Rectal smooth muscle tissue (tissue), 1 donor: ENCODE results near the gene ANKLE2.
A peak's percentile ranks its signal among the peaks of the same experiment; 100 is the strongest.
"Not testable (repeated sequence)": the region's sequence is repeated elsewhere in the genome, so short reads cannot be mapped to it uniquely, and the experiment has no call there.

ENCODE experiments used
- H3K27ac ChIP-seq: one replicate; pipeline ENCODE4 v1.7.0; 2013; ENCODE audit warnings: low read depth, low read length, inconsistent platforms
- H3K27me3 ChIP-seq: one replicate; pipeline ENCODE4 v1.7.0; 2013; ENCODE audit warnings: low read length; ENCODE audit not compliant: control insufficient read depth, insufficient read depth
- H3K36me3 ChIP-seq: one replicate; pipeline ENCODE4 v1.7.0; 2013; ENCODE audit warnings: low read length; ENCODE audit not compliant: control insufficient read depth, insufficient read depth
- H3K4me1 ChIP-seq: one replicate; pipeline ENCODE4 v1.7.0; 2013; ENCODE audit warnings: low read length; ENCODE audit not compliant: control insufficient read depth, insufficient read depth
- H3K4me3 ChIP-seq: one replicate; pipeline ENCODE4 v1.7.0; 2013; ENCODE audit warnings: low read length
- H3K9ac ChIP-seq: one replicate; pipeline ENCODE4 v1.7.0; 2013; ENCODE audit warnings: low read length

ANKLE2 gene

GRCh38 chr12:132774646-132775275, 13.1 kb upstream of the ANKLE2 start:
- no peak overlapping the region for H3K27ac ChIP-seq
- H3K36me3 ChIP-seq, result peaks cover 25% of the 10 kb centered on the region
- H3K4me3 ChIP-seq, result no peak overlapping the region
- H3K9ac ChIP-seq, result no peak overlapping the region
- no peaks in the 10 kb centered on the region for H3K4me1 ChIP-seq
- H3K27me3 ChIP-seq, result no peaks in the 10 kb centered on the region

- H3K36me3 ChIP-seq, result peaks cover 25% of the 10 kb centered on the region
These were observed 12.5 kb upstream of the ANKLE2 start for GRCh38 chr12:132774159-132774558.

GRCh38 chr12:132773077-132773955, 11.7 kb upstream of the ANKLE2 start:
- Histone ChIP-seq H3K4me1 (no peaks in the 10 kb centered on the region), H3K9ac (no peak overlapping the region), H3K27me3 (no peaks in the 10 kb centered on the region), H3K27ac (no peak overlapping the region), H3K36me3 (peaks cover 23% of the 10 kb centered on the region), H3K4me3 (no peak overlapping the region)

More at GRCh38 chr12:132774159-132774558, 12.5 kb upstream of the ANKLE2 start:
- Histone ChIP-seq H3K27ac (no peak overlapping the region), H3K4me3 (no peak overlapping the region), H3K9ac (no peak overlapping the region), H3K4me1 (no peaks in the 10 kb centered on the region), H3K27me3 (no peaks in the 10 kb centered on the region)

- H3K27me3 ChIP-seq, result no peaks in the 10 kb centered on the region
- H3K4me3 ChIP-seq, result no peak overlapping the region
- no peaks in the 10 kb centered on the region for H3K4me1 ChIP-seq
- H3K36me3 ChIP-seq, result peaks cover 23% of the 10 kb centered on the region
- no peak overlapping the region for H3K9ac ChIP-seq
- no peak overlapping the region for H3K27ac ChIP-seq
These were observed 11.0 kb upstream of the ANKLE2 start for GRCh38 chr12:132772606-132773005.

- Histone ChIP-seq H3K4me3 (no peak overlapping the region), H3K27me3 (no peaks in the 10 kb centered on the region), H3K9ac (no peak overlapping the region), H3K4me1 (no peaks in the 10 kb centered on the region), H3K36me3 (peaks cover 21% of the 10 kb centered on the region), H3K27ac (no peak overlapping the region)
These were observed 9.7 kb upstream of the ANKLE2 start for GRCh38 chr12:132771126-132771838.

- H3K9ac ChIP-seq, result no peak overlapping the region
- H3K4me3 ChIP-seq, result no peak overlapping the region
- no peaks in the 10 kb centered on the region for H3K4me1 ChIP-seq
- H3K27me3 ChIP-seq, result no peaks in the 10 kb centered on the region
- no peaks in the 10 kb centered on the region for H3K36me3 ChIP-seq
- no peak overlapping the region for H3K27ac ChIP-seq
These were observed 4.9 kb upstream of the ANKLE2 start for GRCh38 chr12:132766380-132767085.

- peaks cover under 1% of the 10 kb centered on the region for H3K4me1 ChIP-seq
- H3K27me3 ChIP-seq, result no peaks in the 10 kb centered on the region
- H3K27ac ChIP-seq, result no peak overlapping the region
- no peak overlapping the region for H3K4me3 ChIP-seq
- H3K9ac ChIP-seq, result no peak overlapping the region
- no peaks in the 10 kb centered on the region for H3K36me3 ChIP-seq
These were observed 3.7 kb upstream of the ANKLE2 start for GRCh38 chr12:132765361-132765760.

GRCh38 chr12:132764231-132764630, 2.6 kb upstream of the ANKLE2 start:
- Histone ChIP-seq H3K9ac (no peak overlapping the region), H3K27me3 (no peaks in the 10 kb centered on the region), H3K27ac (no peak overlapping the region), H3K36me3 (no peaks in the 10 kb centered on the region), H3K4me1 (peaks cover 5% of the 10 kb centered on the region), H3K4me3 (no peak overlapping the region)

- H3K36me3 ChIP-seq, result no peaks in the 10 kb centered on the region
- peak overlapping the region; percentile 93 for H3K27ac ChIP-seq
- H3K9ac ChIP-seq, result peak overlapping the region; percentile 68
- peak overlapping the region; percentile 75 for H3K4me3 ChIP-seq
- no peaks in the 10 kb centered on the region for H3K27me3 ChIP-seq
- peaks cover 5% of the 10 kb centered on the region for H3K4me1 ChIP-seq
These were observed 420 bp upstream of the ANKLE2 start for GRCh38 chr12:132761921-132762583.

GRCh38 chr12:132759359-132759758, 2.3 kb downstream of the ANKLE2 start:
- Histone ChIP-seq H3K4me1 (peaks cover 5% of the 10 kb centered on the region), H3K27ac (no peak overlapping the region), H3K9ac (no peak overlapping the region), H3K27me3 (no peaks in the 10 kb centered on the region), H3K36me3 (peaks cover 5% of the 10 kb centered on the region), H3K4me3 (no peak overlapping the region)

- H3K27me3 ChIP-seq, H3K4me3 ChIP-seq, H3K9ac ChIP-seq, H3K4me1 ChIP-seq, H3K36me3 ChIP-seq, H3K27ac ChIP-seq: not testable (repeated sequence)
These were observed 2.8 kb downstream of the ANKLE2 start for GRCh38 chr12:132758825-132759224.
